A549 (cell line): Measurements from ENCODE around the gene PPP2R5E. TPM values are rescaled to one million over a fixed set of nuclear protein-coding genes. Genes with fewer than 3 reads are reported as not detected.

Source experiments
- ATAC-seq, 2 experiments: fragments of 200-7000 bp in 1 of 2; fragments of >200 bp in 1 of 2; cut with Nextera tagmentation in 1 of 2; cut with Tn5 transposase in 1 of 2; 3 replicates each; pipeline versions ENCODE4 v1.8.0 to v1.9.1; 2018 to 2020; ENCODE audit warnings: mild to moderate bottlenecking in 1 of 2, moderate library complexity in 1 of 2
- CTCF ChIA-PET: fragments of 300-600 bp; sonication (Branson Sonifier 250); formaldehyde crosslinking; extraction: SDS; loops from one replicate; lab custom pipeline; 2021; ENCODE audit warnings: antibody characterized with exemption, inconsistent platforms; lab: Yijun Ruan, JAX
- POLR2A ChIA-PET: fragments of 350-600 bp; formaldehyde crosslinking; extraction: SDS; loops from one replicate; lab custom pipeline; 2021; ENCODE audit warnings: antibody characterized with exemption, inconsistent platforms; lab: Yijun Ruan, JAX
- DNase-seq, 2 experiments: peaks; one replicate each; pipeline versions ENCODE4 v3.0.0 to v3.0.0-alpha.2; 2011 to 2016; ENCODE audit warnings: low read depth in 1 of 2, low spot score in 1 of 2
- FAIRE-seq: peaks from 2 replicates; lab custom pipeline; 2011; peaks lifted over from hg19 to GRCh38; lab: Jason Lieb, UNC
- H3K27ac ChIP-seq, 2 experiments: fragments of >200 bp; sonication (Bioruptor Twin); formaldehyde crosslinking; 3 replicates each; pipeline ENCODE4 v1.5.1; 2016 to 2017
- H3K4me1 ChIP-seq: fragments of >200 bp; sonication (Bioruptor Twin); formaldehyde crosslinking; 3 replicates; pipeline ENCODE4 v1.6.1; 2016
- H3K4me2 ChIP-seq: fragments of >200 bp; sonication (Bioruptor Twin); formaldehyde crosslinking; 3 replicates; pipeline ENCODE4 v1.6.1; 2016
- H3K4me3 ChIP-seq: fragments of >200 bp; sonication (Bioruptor Twin); formaldehyde crosslinking; 3 replicates; pipeline ENCODE4 v1.5.1; 2016
- H3K9me3 ChIP-seq: fragments of >200 bp; sonication (Bioruptor Twin); formaldehyde crosslinking; 3 replicates; pipeline ENCODE4 v1.6.1; 2016
- BHLHE40 ChIP-seq: IDR thresholded peaks from 2 replicates; pipeline ENCODE4 v1.6.1; 2012; ENCODE audit warnings: low read depth, low read length, inconsistent platforms
- CBX8 ChIP-seq: fragments of 200-600 bp; sonication (generic); IDR thresholded peaks from 2 replicates; pipeline ENCODE4 v1.6.1; 2016
- EHF ChIP-seq: fragments of 250-450 bp; sonication (Bioruptor Pico); IDR thresholded peaks from 2 replicates; pipeline ENCODE4 v1.5.0; 2020; ENCODE audit warnings: mild to moderate bottlenecking
- FOSB ChIP-seq: fragments of 250-450 bp; sonication (Bioruptor Pico); IDR thresholded peaks from 2 replicates; pipeline ENCODE4 v1.5.0; 2020; ENCODE audit warnings: mild to moderate bottlenecking, moderate library complexity
- FOXS1 ChIP-seq: fragments of 250-450 bp; sonication (Bioruptor Pico); IDR thresholded peaks from 2 replicates; pipeline ENCODE4 v1.5.0; 2020; ENCODE audit warnings: mild to moderate bottlenecking, moderate library complexity
- GATA3 ChIP-seq: IDR thresholded peaks from 2 replicates; pipeline ENCODE4 v1.6.1; 2012; ENCODE audit warnings: borderline replicate concordance
- HOXA7 ChIP-seq: fragments of 250-450 bp; sonication (Bioruptor Pico); IDR thresholded peaks from 2 replicates; pipeline ENCODE4 v1.5.0; 2020; ENCODE audit warnings: mild to moderate bottlenecking, moderate library complexity
- JUN ChIP-seq, 2 experiments: fragments of >200 bp; sonication (Bioruptor Twin); formaldehyde crosslinking; IDR thresholded peaks; 2 replicates in 1 of 2; 3 replicates in 1 of 2; pipeline ENCODE4 v1.6.1; 2016 to 2017
- MAZ ChIP-seq: fragments of 150-350 bp; IDR thresholded peaks from 2 replicates; pipeline ENCODE4 v1.6.1; 2014; ENCODE audit warnings: antibody characterized with exemption, low read depth, low read length, borderline replicate concordance
- RCOR1 ChIP-seq: fragments of 150-350 bp; IDR thresholded peaks from 2 replicates; pipeline ENCODE4 v1.6.1; 2014; ENCODE audit warnings: antibody characterized with exemption, low read length, low read depth
- SMC3 ChIP-seq: fragments of >200 bp; sonication (Bioruptor Twin); formaldehyde crosslinking; IDR thresholded peaks from 3 replicates; pipeline ENCODE4 v1.6.1; 2018; ENCODE audit warnings: inconsistent platforms
- SREBF2 ChIP-seq: fragments of 450-650 bp; IDR thresholded peaks from 2 replicates; pipeline ENCODE4 v1.6.1; 2014; ENCODE audit warnings: mild to moderate bottlenecking, moderate library complexity
- TP53 ChIP-seq: fragments of 250-450 bp; sonication (Bioruptor Pico); IDR thresholded peaks from 2 replicates; pipeline ENCODE4 v1.5.0; 2021; ENCODE audit warnings: mild to moderate bottlenecking, moderate library complexity
- ZNF302 ChIP-seq: fragments of 250-450 bp; sonication (Bioruptor Pico); IDR thresholded peaks from 2 replicates; pipeline ENCODE4 v1.9.0; 2021; ENCODE audit warnings: inconsistent platforms, mild to moderate bottlenecking, moderate library complexity
- ZSCAN20 ChIP-seq: fragments of 250-450 bp; sonication (Bioruptor Pico); IDR thresholded peaks from 2 replicates; pipeline ENCODE4 v1.8.0; 2022; ENCODE audit warnings: mild to moderate bottlenecking, moderate library complexity
- WGBS: methylation state at CpG from one replicate; pipeline ENCODE4 v1.1.6; 2017; ENCODE audit errors: missing lambda C conversion rate; 5-methylcytosine and 5-hydroxymethylcytosine counted together
- polyA plus RNA-seq, 4 experiments: library from polyadenylated mRNA; depleted of rRNA in 3 of 4; stranded (reverse); fragments of >200 nt; fragmentation: RNase III in 1 of 4; extraction: RNeasy Plus Mini Kit Qiagen cat#74134 plus additional on column Dnase treatment in 1 of 4; gene quantifications; 2 replicates in 3 of 4; 3 replicates in 1 of 4; pipeline ENCODE4 v1.2.3, GENCODE V29; 2011 to 2017
- TF ChIP-seq, protein P1 (sequence below): fragments of 250-450 bp; sonication (Bioruptor Pico); IDR thresholded peaks from 2 replicates; pipeline ENCODE4 v1.5.0; 2021; ENCODE audit warnings: mild to moderate bottlenecking, moderate library complexity, borderline replicate concordance
- TF ChIP-seq, protein P2 (sequence below): fragments of >200 bp; sonication (Bioruptor Twin); formaldehyde crosslinking; IDR thresholded peaks from 3 replicates; pipeline ENCODE4 v1.6.1; 2016
- TF ChIP-seq, protein P3 (sequence below): IDR thresholded peaks from 2 replicates; pipeline ENCODE4 v1.6.1; 2012
- TF ChIP-seq, protein P4 (sequence below): IDR thresholded peaks from 2 replicates; pipeline ENCODE4 v1.6.1; 2012
- TF ChIP-seq, protein P5 (sequence below): fragments of >200 bp; sonication (Bioruptor Twin); formaldehyde crosslinking; IDR thresholded peaks from 2 replicates; pipeline ENCODE4 v1.6.1; 2016
- TF ChIP-seq, protein P6 (sequence below): fragments of 150-350 bp; IDR thresholded peaks from 2 replicates; pipeline ENCODE4 v1.6.1; 2014; ENCODE audit warnings: low read depth, mild to moderate bottlenecking, low read length
- TF ChIP-seq, protein P7 (sequence below): IDR thresholded peaks from 2 replicates; pipeline ENCODE4 v1.6.1; 2012; ENCODE audit warnings: low read depth, borderline replicate concordance
- TF ChIP-seq, protein P8 (sequence below): fragments of 250-450 bp; sonication (Bioruptor Pico); IDR thresholded peaks from 2 replicates; pipeline ENCODE4 v1.5.0; 2020; ENCODE audit warnings: low read depth, mild to moderate bottlenecking, moderate library complexity

The PPP2R5E gene
- polyA plus RNA-seq, 2 of the 4 experiments (the other 2 are of a cell fraction), result 21.4 to 23.2 TPM

DNA sequence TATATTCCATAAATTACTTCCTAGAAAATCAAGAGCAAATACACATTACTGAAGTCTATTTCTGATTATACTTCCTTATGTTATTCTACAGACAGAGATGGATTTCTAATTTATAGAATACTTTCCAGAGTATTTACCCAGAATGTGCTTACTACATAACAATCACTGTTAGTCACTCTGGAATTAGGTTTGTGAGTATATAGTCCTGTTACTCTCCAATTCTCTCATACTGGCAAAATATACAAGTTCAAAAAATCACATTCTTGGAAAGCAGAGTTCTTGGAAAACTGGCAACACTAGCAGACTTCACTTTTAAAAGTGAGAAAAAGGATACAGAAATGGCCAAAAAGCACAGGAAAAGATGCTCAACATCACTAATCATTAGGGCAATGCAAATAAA lies 7.3 kb downstream of the PPP2R5E start:
- ChIA-PET POLR2A (no interaction called here), CTCF (no interaction called here)
- ATAC-seq (no peak), DNase-seq (no peak), FAIRE-seq (no peak)
- H3K9me3 ChIP-seq, result no peaks in the 10 kb centered on the region
- H3K4me3 ChIP-seq, result no peak overlapping the region
- no peak overlapping the region for H3K4me2 ChIP-seq
- TF ChIP-seq BHLHE40 (no peak), FOSB (CRISPR knock-in tag) (no peak), ZSCAN20 (CRISPR knock-in tag) (no peak), TP53 (no peak), HOXA7 (no peak), SREBF2 (no peak)
- TF ChIP-seq, protein P1, sequence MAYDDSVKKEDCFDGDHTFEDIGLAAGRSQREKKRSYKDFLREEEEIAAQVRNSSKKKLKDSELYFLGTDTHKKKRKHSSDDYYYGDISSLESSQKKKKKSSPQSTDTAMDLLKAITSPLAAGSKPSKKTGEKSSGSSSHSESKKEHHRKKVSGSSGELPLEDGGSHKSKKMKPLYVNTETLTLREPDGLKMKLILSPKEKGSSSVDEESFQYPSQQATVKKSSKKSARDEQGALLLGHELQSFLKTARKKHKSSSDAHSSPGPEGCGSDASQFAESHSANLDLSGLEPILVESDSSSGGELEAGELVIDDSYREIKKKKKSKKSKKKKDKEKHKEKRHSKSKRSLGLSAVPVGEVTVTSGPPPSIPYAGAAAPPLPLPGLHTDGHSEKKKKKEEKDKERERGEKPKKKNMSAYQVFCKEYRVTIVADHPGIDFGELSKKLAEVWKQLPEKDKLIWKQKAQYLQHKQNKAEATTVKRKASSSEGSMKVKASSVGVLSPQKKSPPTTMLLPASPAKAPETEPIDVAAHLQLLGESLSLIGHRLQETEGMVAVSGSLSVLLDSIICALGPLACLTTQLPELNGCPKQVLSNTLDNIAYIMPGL, result no peak
- TF ChIP-seq, protein P2, sequence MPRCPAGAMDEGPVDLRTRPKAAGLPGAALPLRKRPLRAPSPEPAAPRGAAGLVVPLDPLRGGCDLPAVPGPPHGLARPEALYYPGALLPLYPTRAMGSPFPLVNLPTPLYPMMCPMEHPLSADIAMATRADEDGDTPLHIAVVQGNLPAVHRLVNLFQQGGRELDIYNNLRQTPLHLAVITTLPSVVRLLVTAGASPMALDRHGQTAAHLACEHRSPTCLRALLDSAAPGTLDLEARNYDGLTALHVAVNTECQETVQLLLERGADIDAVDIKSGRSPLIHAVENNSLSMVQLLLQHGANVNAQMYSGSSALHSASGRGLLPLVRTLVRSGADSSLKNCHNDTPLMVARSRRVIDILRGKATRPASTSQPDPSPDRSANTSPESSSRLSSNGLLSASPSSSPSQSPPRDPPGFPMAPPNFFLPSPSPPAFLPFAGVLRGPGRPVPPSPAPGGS, result no peak
- peaks cover 1% of the 10 kb centered on the region; the same call in 2 of the 3 replicates for H3K4me1 ChIP-seq
- H3K27ac ChIP-seq, result no peak overlapping the region

DNA sequence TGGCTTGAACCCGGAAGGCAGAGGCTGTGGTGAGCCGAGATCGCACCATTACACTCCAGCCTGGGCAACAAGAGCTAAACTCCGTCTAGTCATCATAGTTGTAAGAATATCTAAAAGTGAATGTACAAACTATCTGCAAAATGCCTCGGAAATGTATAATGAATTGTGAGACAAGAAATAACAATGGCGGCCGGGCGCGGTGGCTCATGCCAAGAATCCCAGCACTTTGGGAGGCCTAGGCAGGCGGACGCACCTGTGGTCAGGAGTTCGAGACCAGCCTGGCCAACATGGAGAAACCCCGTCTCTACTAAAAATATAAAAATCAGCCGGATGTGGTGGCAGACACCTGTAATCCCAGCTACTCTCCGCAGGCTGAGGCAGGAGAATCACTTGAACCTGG lies 9.7 kb downstream of the PPP2R5E start:
- no peak overlapping the region for H3K27ac ChIP-seq
- DNase-seq (no peak), FAIRE-seq (no peak), ATAC-seq (no peak)
- 95% methylated on average over 15 of the region's 15 CpGs for WGBS
- no peak overlapping the region for H3K4me2 ChIP-seq
- no peaks in the 10 kb centered on the region for H3K9me3 ChIP-seq
- CTCF ChIA-PET, result no interaction called here
- H3K4me3 ChIP-seq, result no peak overlapping the region
- POLR2A ChIA-PET, result interaction anchor here (1.6 kb wide), 1 partner anchor 10 kb away, joined by 6 read pairs; the partner anchor contains the start of gene PPP2R5E
- TF ChIP-seq, protein P3, sequence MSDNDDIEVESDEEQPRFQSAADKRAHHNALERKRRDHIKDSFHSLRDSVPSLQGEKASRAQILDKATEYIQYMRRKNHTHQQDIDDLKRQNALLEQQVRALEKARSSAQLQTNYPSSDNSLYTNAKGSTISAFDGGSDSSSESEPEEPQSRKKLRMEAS, result no peak
- TF ChIP-seq EHF (no peak), SMC3 (no peak), FOXS1 (no peak), MAZ (no peak), GATA3 (no peak), JUN (IDR thresholded peaks at IDR 0.05) (no peak), BHLHE40 (no peak), ZNF302 (CRISPR knock-in tag) (no peak), RCOR1 (no peak), CBX8 (no peak)
- TF ChIP-seq, protein P1, result no peak
- TF ChIP-seq, protein P4, sequence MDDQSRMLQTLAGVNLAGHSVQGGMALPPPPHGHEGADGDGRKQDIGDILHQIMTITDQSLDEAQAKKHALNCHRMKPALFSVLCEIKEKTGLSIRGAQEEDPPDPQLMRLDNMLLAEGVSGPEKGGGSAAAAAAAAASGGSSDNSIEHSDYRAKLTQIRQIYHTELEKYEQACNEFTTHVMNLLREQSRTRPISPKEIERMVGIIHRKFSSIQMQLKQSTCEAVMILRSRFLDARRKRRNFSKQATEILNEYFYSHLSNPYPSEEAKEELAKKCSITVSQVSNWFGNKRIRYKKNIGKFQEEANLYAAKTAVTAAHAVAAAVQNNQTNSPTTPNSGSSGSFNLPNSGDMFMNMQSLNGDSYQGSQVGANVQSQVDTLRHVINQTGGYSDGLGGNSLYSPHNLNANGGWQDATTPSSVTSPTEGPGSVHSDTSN, result no peak
- TF ChIP-seq, protein P5, sequence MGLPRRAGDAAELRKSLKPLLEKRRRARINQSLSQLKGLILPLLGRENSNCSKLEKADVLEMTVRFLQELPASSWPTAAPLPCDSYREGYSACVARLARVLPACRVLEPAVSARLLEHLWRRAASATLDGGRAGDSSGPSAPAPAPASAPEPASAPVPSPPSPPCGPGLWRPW, result no peak
- TF ChIP-seq, protein P6, sequence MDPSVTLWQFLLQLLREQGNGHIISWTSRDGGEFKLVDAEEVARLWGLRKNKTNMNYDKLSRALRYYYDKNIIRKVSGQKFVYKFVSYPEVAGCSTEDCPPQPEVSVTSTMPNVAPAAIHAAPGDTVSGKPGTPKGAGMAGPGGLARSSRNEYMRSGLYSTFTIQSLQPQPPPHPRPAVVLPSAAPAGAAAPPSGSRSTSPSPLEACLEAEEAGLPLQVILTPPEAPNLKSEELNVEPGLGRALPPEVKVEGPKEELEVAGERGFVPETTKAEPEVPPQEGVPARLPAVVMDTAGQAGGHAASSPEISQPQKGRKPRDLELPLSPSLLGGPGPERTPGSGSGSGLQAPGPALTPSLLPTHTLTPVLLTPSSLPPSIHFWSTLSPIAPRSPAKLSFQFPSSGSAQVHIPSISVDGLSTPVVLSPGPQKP, result no peak
- TF ChIP-seq, protein P7, sequence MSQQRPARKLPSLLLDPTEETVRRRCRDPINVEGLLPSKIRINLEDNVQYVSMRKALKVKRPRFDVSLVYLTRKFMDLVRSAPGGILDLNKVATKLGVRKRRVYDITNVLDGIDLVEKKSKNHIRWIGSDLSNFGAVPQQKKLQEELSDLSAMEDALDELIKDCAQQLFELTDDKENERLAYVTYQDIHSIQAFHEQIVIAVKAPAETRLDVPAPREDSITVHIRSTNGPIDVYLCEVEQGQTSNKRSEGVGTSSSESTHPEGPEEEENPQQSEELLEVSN, result no peak
- TF ChIP-seq, protein P8, sequence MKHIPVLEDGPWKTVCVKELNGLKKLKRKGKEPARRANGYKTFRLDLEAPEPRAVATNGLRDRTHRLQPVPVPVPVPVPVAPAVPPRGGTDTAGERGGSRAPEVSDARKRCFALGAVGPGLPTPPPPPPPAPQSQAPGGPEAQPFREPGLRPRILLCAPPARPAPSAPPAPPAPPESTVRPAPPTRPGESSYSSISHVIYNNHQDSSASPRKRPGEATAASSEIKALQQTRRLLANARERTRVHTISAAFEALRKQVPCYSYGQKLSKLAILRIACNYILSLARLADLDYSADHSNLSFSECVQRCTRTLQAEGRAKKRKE (CRISPR knock-in tag), result no peak
- TF ChIP-seq, all 56 proteins: peak for 0
- H3K4me1 ChIP-seq, result no peaks in the 10 kb centered on the region
